ENCODE results near the gene GPR132. TPM values are rescaled to one million over a fixed set of nuclear protein-coding genes. Genes with fewer than 3 reads are reported as not detected.

The GPR132 gene
- total and polyA plus RNA-seq, 9 of the 15 experiments (the other 6 are each of a cell fraction or from before 2014, with no cell fraction given), result 0.01 to 1.1 (median 0.25) TPM; not detected in 1

DNA sequence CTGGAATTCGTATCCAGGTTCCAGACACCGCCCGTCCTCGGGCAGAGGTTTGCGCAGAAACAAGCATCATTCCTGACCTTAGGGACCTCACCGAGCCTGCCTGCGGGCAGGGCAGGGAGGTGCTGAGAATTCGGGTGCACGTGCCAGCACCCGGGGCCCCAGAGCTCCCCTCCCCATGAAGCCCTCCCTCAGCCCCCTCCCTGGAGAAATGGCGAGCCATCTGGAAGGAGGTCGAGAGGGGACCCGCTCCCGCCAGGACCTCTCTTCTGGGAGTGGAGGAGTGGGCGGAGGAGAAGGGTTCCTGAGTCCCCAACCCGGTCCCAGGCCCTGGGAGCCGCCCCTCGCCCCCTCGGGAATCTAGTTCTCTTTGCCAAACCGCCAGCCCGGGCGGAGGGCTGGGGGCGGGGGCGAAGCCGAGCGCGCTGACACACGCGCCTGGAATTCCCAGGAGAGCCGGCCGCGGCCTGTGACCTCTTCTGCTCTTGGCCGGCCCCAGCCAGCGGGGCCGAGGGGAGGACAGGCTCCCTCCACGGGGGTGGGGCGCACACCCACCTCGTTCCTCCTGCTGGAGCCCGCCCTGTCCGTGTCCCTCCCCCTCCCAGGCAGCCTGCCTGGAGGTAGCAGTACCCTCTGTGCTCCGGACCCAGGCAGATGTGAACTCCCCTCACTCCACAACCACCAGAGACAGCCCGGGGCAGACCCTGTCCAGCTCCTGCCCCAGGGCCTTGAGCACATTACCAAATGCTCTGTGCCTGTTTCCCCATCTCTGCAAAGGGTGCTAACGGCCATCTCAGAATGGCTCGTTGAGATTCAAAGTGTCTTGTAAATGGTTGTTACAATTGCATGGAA lies 23.0 kb upstream of the GPR132 start (continued):
- TF ChIP-seq, protein P1, sequence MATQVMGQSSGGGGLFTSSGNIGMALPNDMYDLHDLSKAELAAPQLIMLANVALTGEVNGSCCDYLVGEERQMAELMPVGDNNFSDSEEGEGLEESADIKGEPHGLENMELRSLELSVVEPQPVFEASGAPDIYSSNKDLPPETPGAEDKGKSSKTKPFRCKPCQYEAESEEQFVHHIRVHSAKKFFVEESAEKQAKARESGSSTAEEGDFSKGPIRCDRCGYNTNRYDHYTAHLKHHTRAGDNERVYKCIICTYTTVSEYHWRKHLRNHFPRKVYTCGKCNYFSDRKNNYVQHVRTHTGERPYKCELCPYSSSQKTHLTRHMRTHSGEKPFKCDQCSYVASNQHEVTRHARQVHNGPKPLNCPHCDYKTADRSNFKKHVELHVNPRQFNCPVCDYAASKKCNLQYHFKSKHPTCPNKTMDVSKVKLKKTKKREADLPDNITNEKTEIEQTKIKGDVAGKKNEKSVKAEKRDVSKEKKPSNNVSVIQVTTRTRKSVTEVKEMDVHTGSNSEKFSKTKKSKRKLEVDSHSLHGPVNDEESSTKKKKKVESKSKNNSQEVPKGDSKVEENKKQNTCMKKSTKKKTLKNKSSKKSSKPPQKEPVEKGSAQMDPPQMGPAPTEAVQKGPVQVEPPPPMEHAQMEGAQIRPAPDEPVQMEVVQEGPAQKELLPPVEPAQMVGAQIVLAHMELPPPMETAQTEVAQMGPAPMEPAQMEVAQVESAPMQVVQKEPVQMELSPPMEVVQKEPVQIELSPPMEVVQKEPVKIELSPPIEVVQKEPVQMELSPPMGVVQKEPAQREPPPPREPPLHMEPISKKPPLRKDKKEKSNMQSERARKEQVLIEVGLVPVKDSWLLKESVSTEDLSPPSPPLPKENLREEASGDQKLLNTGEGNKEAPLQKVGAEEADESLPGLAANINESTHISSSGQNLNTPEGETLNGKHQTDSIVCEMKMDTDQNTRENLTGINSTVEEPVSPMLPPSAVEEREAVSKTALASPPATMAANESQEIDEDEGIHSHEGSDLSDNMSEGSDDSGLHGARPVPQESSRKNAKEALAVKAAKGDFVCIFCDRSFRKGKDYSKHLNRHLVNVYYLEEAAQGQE (IDR thresholded peaks at IDR 0.05; ENCODE audit: borderline replicate concordance), result peak; percentile 62; the same call in 1 of the 2 replicates
- TF ChIP-seq, protein P1 (CRISPR knock-in tag; IDR thresholded peaks at IDR 0.05; ENCODE audit: low read depth), result no peak
- TF ChIP-seq ADNP (tag; IDR thresholded peaks at IDR 0.05) (no peak), HLTF (IDR thresholded peaks at IDR 0.05) (no peak), PCBP1 (IDR thresholded peaks at IDR 0.05; ENCODE audit: low read depth, low read length, poor library complexity, severe bottlenecking) (peak; percentile 34), FOXJ2 (tag; IDR thresholded peaks at IDR 0.05) (no peak), NR2C2 (CRISPR knock-in tag; IDR thresholded peaks at IDR 0.05) (no peak), NR2C2 (tag; IDR thresholded peaks at IDR 0.05) (no peak), JUNB (CRISPR knock-in tag; conservative IDR thresholded peaks at IDR 0.05) (no peak), FOXP1 (CRISPR knock-in tag; IDR thresholded peaks at IDR 0.05) (no peak), SLC30A9 (CRISPR knock-in tag; IDR thresholded peaks at IDR 0.05) (no peak), NONO (IDR thresholded peaks at IDR 0.05; ENCODE audit: low read depth in 2 of 2, low read length in 1 of 2) (no peak), ZNF184 (CRISPR knock-in tag; IDR thresholded peaks at IDR 0.05) (no peak)
- TF ChIP-seq, protein P2, sequence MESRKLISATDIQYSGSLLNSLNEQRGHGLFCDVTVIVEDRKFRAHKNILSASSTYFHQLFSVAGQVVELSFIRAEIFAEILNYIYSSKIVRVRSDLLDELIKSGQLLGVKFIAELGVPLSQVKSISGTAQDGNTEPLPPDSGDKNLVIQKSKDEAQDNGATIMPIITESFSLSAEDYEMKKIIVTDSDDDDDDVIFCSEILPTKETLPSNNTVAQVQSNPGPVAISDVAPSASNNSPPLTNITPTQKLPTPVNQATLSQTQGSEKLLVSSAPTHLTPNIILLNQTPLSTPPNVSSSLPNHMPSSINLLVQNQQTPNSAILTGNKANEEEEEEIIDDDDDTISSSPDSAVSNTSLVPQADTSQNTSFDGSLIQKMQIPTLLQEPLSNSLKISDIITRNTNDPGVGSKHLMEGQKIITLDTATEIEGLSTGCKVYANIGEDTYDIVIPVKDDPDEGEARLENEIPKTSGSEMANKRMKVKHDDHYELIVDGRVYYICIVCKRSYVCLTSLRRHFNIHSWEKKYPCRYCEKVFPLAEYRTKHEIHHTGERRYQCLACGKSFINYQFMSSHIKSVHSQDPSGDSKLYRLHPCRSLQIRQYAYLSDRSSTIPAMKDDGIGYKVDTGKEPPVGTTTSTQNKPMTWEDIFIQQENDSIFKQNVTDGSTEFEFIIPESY (CRISPR knock-in tag; IDR thresholded peaks at IDR 0.05), result no peak
- TF ChIP-seq, protein P3, sequence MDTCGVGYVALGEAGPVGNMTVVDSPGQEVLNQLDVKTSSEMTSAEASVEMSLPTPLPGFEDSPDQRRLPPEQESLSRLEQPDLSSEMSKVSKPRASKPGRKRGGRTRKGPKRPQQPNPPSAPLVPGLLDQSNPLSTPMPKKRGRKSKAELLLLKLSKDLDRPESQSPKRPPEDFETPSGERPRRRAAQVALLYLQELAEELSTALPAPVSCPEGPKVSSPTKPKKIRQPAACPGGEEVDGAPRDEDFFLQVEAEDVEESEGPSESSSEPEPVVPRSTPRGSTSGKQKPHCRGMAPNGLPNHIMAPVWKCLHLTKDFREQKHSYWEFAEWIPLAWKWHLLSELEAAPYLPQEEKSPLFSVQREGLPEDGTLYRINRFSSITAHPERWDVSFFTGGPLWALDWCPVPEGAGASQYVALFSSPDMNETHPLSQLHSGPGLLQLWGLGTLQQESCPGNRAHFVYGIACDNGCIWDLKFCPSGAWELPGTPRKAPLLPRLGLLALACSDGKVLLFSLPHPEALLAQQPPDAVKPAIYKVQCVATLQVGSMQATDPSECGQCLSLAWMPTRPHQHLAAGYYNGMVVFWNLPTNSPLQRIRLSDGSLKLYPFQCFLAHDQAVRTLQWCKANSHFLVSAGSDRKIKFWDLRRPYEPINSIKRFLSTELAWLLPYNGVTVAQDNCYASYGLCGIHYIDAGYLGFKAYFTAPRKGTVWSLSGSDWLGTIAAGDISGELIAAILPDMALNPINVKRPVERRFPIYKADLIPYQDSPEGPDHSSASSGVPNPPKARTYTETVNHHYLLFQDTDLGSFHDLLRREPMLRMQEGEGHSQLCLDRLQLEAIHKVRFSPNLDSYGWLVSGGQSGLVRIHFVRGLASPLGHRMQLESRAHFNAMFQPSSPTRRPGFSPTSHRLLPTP (IDR thresholded peaks at IDR 0.05; ENCODE audit: borderline replicate concordance, extremely low read depth, insufficient read length), result no peak

Data from K562 (cell line).